ENCODE results near the gene EFL1.

GRCh38 chr15:82176542-82176941 lies 86.0 kb downstream of the EFL1 start:
- TF ChIP-seq, protein P1, sequence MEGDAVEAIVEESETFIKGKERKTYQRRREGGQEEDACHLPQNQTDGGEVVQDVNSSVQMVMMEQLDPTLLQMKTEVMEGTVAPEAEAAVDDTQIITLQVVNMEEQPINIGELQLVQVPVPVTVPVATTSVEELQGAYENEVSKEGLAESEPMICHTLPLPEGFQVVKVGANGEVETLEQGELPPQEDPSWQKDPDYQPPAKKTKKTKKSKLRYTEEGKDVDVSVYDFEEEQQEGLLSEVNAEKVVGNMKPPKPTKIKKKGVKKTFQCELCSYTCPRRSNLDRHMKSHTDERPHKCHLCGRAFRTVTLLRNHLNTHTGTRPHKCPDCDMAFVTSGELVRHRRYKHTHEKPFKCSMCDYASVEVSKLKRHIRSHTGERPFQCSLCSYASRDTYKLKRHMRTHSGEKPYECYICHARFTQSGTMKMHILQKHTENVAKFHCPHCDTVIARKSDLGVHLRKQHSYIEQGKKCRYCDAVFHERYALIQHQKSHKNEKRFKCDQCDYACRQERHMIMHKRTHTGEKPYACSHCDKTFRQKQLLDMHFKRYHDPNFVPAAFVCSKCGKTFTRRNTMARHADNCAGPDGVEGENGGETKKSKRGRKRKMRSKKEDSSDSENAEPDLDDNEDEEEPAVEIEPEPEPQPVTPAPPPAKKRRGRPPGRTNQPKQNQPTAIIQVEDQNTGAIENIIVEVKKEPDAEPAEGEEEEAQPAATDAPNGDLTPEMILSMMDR (conservative IDR thresholded peaks at IDR 0.05; ENCODE audit: low read depth, low read length): no peak
- TF ChIP-seq SMC3 (IDR thresholded peaks at IDR 0.05; ENCODE audit: low read depth, low read length): no peak
- TF ChIP-seq RFX5 (IDR thresholded peaks at IDR 0.05; ENCODE audit: low read depth, low read length): no peak
- TF ChIP-seq, protein P2, sequence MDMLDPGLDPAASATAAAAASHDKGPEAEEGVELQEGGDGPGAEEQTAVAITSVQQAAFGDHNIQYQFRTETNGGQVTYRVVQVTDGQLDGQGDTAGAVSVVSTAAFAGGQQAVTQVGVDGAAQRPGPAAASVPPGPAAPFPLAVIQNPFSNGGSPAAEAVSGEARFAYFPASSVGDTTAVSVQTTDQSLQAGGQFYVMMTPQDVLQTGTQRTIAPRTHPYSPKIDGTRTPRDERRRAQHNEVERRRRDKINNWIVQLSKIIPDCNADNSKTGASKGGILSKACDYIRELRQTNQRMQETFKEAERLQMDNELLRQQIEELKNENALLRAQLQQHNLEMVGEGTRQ (IDR thresholded peaks at IDR 0.05; ENCODE audit: low read depth, low read length): no peak
- no peak for TF ChIP-seq BHLHE40 (IDR thresholded peaks at IDR 0.05; ENCODE audit: low read depth, low read length)
- TF ChIP-seq POLR2A (IDR thresholded peaks at IDR 0.05; ENCODE audit: low read depth, low read length): no peak
- no peak for TF ChIP-seq RAD21 (IDR thresholded peaks at IDR 0.05; ENCODE audit: low read length)
- TF ChIP-seq, protein P3, sequence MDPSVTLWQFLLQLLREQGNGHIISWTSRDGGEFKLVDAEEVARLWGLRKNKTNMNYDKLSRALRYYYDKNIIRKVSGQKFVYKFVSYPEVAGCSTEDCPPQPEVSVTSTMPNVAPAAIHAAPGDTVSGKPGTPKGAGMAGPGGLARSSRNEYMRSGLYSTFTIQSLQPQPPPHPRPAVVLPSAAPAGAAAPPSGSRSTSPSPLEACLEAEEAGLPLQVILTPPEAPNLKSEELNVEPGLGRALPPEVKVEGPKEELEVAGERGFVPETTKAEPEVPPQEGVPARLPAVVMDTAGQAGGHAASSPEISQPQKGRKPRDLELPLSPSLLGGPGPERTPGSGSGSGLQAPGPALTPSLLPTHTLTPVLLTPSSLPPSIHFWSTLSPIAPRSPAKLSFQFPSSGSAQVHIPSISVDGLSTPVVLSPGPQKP (IDR thresholded peaks at IDR 0.05; ENCODE audit: borderline replicate concordance, low read depth, low read length): no peak
- TF ChIP-seq MAZ (IDR thresholded peaks at IDR 0.05; ENCODE audit: borderline replicate concordance, low read depth, low read length): no peak
- TF ChIP-seq MAFK (IDR thresholded peaks at IDR 0.05; ENCODE audit: low read depth, low read length): no peak
- no peak for TF ChIP-seq FOS (IDR thresholded peaks at IDR 0.05; ENCODE audit: low read depth, low read length)
- no peak for TF ChIP-seq RCOR1 (IDR thresholded peaks at IDR 0.05; ENCODE audit: insufficient replicate concordance, low read length)
